GM12875 (cell line): ENCODE data around the gene SLIRP.

Source experiments
- H3K4me3 ChIP-seq: one replicate; pipeline ENCODE4 v1.5.1; 2011; ENCODE audit warnings: low read depth, low read length, control low read depth
- CTCF ChIP-seq: IDR thresholded peaks from 2 replicates; pipeline ENCODE4 v1.5.1; 2011; ENCODE audit warnings: low read depth, mild to moderate bottlenecking, control low read depth, inconsistent platforms, low read length, moderate library complexity, borderline replicate concordance; ENCODE audit not compliant: insufficient read depth

Gene SLIRP

DNA sequence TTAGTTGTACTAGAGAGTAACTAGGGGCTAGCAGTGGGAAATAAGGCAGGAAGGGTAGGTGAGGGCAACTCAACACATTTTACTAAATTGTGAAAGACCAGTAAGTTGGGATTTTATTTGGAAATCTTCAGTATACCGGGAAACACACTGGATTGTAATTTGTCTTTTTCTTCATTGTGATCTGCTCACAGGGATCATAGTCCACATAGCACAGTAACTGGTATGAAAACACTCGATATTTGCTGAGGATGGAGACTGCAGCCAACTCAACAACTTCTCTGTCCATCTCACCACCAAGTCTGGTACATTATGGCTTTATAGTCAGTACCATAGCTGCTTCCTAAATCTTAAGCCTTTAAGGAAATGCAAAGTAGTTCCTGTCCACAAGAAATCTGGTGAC lies 2.5 kb downstream of the SLIRP start:
- no peak overlapping the region for H3K4me3 ChIP-seq
- TF ChIP-seq CTCF = no peak

DNA sequence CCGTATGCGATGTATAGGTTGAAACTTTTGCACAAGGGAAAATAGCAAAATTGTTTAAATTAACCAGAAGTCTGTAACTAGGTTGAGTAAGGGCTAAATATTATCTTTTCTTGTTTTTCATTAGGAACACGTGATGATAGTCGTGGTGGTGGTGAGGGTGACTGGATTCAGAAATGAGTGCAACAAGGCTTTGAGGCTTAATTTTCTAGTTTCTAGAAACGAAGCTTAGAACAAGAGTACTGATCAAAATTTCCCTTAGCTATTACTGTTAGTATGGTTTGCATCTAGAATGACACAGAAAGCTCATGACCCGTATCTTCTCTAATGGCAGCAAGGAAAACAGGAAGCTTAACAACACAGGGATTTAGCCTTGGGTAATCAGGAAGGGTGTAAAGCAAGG lies 7.0 kb downstream of the SLIRP start:
- no peak for TF ChIP-seq CTCF
- H3K4me3 ChIP-seq = no peak overlapping the region

GRCh38 chr14:77717608-77718305 lies 9.9 kb downstream of the SLIRP start:
- no peak overlapping the region for H3K4me3 ChIP-seq
- no peak for TF ChIP-seq CTCF

DNA sequence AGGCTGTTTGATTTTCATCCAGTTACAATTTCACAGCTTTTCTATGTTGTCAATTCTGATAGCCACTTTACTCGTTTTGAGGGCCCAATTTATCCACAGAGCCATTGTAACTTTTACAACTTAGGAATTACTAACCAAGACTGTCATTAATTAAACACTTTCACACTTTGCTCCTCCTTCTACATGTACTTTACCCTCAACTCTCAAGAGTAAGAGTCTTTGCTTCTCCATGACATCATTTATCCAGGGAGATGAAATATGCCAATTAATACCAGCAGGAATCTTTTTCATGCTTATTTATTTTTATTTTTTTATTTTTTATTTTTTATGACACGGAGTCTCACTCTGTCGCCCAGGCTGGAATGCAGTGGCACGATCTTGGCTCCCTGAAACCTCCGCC lies 13.5 kb downstream of the SLIRP start:
- TF ChIP-seq CTCF = no peak

GRCh38 chr14:77722301-77722700 lies 14.4 kb downstream of the SLIRP start:
- TF ChIP-seq CTCF = no peak
- H3K4me3 ChIP-seq = no peak overlapping the region

More for the DNA sequence above, 13.5 kb downstream of the SLIRP start:
- no peak overlapping the region for H3K4me3 ChIP-seq

- TF ChIP-seq CTCF = no peak
- no peak overlapping the region for H3K4me3 ChIP-seq
These were observed 23.1 kb downstream of the SLIRP start for GRCh38 chr14:77730976-77731497.

GRCh38 chr14:77738559-77739250 lies 30.8 kb downstream of the SLIRP start:
- no peak overlapping the region for H3K4me3 ChIP-seq
- no peak for TF ChIP-seq CTCF
